Parathyroid adenoma (tissue), 2 donors: ENCODE data around the gene RAB3C.

Experiments used
- H2AFZ ChIP-seq: fragments of 300-600 bp; sonication (generic); one replicate; pipeline ENCODE4 v1.7.0; 2017; ENCODE audit warnings: antibody characterized with exemption, mild to moderate bottlenecking
- H3K27ac ChIP-seq: fragments of 300-600 bp; sonication (generic); one replicate; pipeline ENCODE4 v1.7.0; 2017
- H3K27me3 ChIP-seq: fragments of 300-600 bp; sonication (generic); one replicate; pipeline ENCODE4 v1.7.0; 2017; ENCODE audit warnings: low read length; ENCODE audit not compliant: control insufficient read depth, insufficient read depth
- H3K36me3 ChIP-seq: fragments of 300-600 bp; sonication (generic); one replicate; pipeline ENCODE4 v1.7.0; 2017; ENCODE audit warnings: low read length; ENCODE audit not compliant: control insufficient read depth, insufficient read depth
- H3K4me1 ChIP-seq: fragments of 300-600 bp; sonication (generic); one replicate; pipeline ENCODE4 v1.7.0; 2017; ENCODE audit warnings: control low read depth
- H3K4me2 ChIP-seq: fragments of 300-600 bp; sonication (generic); one replicate; pipeline ENCODE4 v1.7.0; 2017; ENCODE audit warnings: low read length
- H3K4me3 ChIP-seq: fragments of 300-600 bp; sonication (generic); one replicate; pipeline ENCODE4 v1.7.0; 2017; ENCODE audit warnings: low read depth, low read length
- H3K79me2 ChIP-seq: fragments of 300-600 bp; sonication (generic); one replicate; pipeline ENCODE4 v1.7.0; 2017; ENCODE audit warnings: control low read depth
- H3K9ac ChIP-seq: fragments of 300-600 bp; sonication (generic); one replicate; pipeline ENCODE4 v1.7.0; 2017; ENCODE audit warnings: mild to moderate bottlenecking
- H3K9me3 ChIP-seq: fragments of 300-600 bp; sonication (generic); one replicate; pipeline ENCODE4 v1.7.0; 2017; ENCODE audit warnings: low read length; ENCODE audit not compliant: control insufficient read depth
- CTCF ChIP-seq: fragments of 300-600 bp; sonication (generic); IDR thresholded peaks from one replicate; pipeline ENCODE4 v1.7.0; 2017; ENCODE audit warnings: antibody characterized with exemption, mild to moderate bottlenecking
- donor health status: primary hyperparathyroidism.

Gene RAB3C

GRCh38 chr5:58842852-58843251 is 260.0 kb downstream of the RAB3C start:
- Histone ChIP-seq H3K27ac (no peak overlapping the region), H3K9ac (no peak overlapping the region), H3K4me1 (no peaks in the 10 kb centered on the region), H3K4me2 (no peak overlapping the region), H3K27me3 (no peaks in the 10 kb centered on the region), H3K79me2 (no peaks in the 10 kb centered on the region), H3K9me3 (no peaks in the 10 kb centered on the region), H3K36me3 (no peaks in the 10 kb centered on the region), H2AFZ (no peak overlapping the region), H3K4me3 (no peak overlapping the region)
- no peak for TF ChIP-seq CTCF

- Histone ChIP-seq H2AFZ (no peak overlapping the region), H3K4me2 (no peak overlapping the region), H3K27me3 (no peaks in the 10 kb centered on the region), H3K4me1 (no peaks in the 10 kb centered on the region), H3K9me3 (no peaks in the 10 kb centered on the region), H3K4me3 (no peak overlapping the region), H3K36me3 (no peaks in the 10 kb centered on the region), H3K79me2 (no peaks in the 10 kb centered on the region), H3K9ac (no peak overlapping the region), H3K27ac (no peak overlapping the region)
- no peak for TF ChIP-seq CTCF
Observed at GRCh38 chr5:58844395-58844794, 261.5 kb downstream of the RAB3C start.

- H3K9me3 ChIP-seq = no peaks in the 10 kb centered on the region
- no peak overlapping the region for H3K4me3 ChIP-seq
- H3K79me2 ChIP-seq = no peaks in the 10 kb centered on the region
- H3K36me3 ChIP-seq = no peaks in the 10 kb centered on the region
- no peaks in the 10 kb centered on the region for H3K4me1 ChIP-seq
- no peak overlapping the region for H2AFZ ChIP-seq
- H3K9ac ChIP-seq = no peak overlapping the region
- H3K4me2 ChIP-seq = no peak overlapping the region
- H3K27me3 ChIP-seq = no peaks in the 10 kb centered on the region
- H3K27ac ChIP-seq = no peak overlapping the region
- TF ChIP-seq CTCF = no peak
Observed at GRCh38 chr5:58847041-58847440, 264.2 kb downstream of the RAB3C start.

GRCh38 chr5:58849223-58849622 is 266.3 kb downstream of the RAB3C start:
- Histone ChIP-seq H3K4me2 (no peak overlapping the region), H3K4me1 (no peaks in the 10 kb centered on the region), H3K9me3 (no peaks in the 10 kb centered on the region), H3K79me2 (no peaks in the 10 kb centered on the region), H3K27ac (no peak overlapping the region), H3K36me3 (no peaks in the 10 kb centered on the region), H2AFZ (no peak overlapping the region), H3K4me3 (no peak overlapping the region), H3K27me3 (no peaks in the 10 kb centered on the region), H3K9ac (no peak overlapping the region)
- no peak for TF ChIP-seq CTCF

- H3K27me3 ChIP-seq = no peaks in the 10 kb centered on the region
- H3K9ac ChIP-seq = no peak overlapping the region
- no peak overlapping the region for H3K27ac ChIP-seq
- no peak overlapping the region for H3K4me2 ChIP-seq
- no peaks in the 10 kb centered on the region for H3K79me2 ChIP-seq
- H2AFZ ChIP-seq = no peak overlapping the region
- no peaks in the 10 kb centered on the region for H3K4me1 ChIP-seq
- H3K4me3 ChIP-seq = no peak overlapping the region
- TF ChIP-seq CTCF = peak; percentile 57
- H3K36me3 ChIP-seq = no peaks in the 10 kb centered on the region
- H3K9me3 ChIP-seq = no peaks in the 10 kb centered on the region
Observed at GRCh38 chr5:58849921-58850667, 267.2 kb downstream of the RAB3C start.
